IPS-20b (cell line): ENCODE measurements around the gene MSX2.
"Not testable (repeated sequence)": the region's sequence is repeated elsewhere in the genome, so short reads cannot be mapped to it uniquely, and the experiment has no call there.

Source experiments
- H3K27ac ChIP-seq: one replicate; pipeline ENCODE4 v1.5.1; 2013; ENCODE audit warnings: low read length
- H3K27me3 ChIP-seq: 2 replicates; pipeline ENCODE4 v1.6.1; 2013; ENCODE audit warnings: mild to moderate bottlenecking, low read length, inconsistent platforms; ENCODE audit not compliant: insufficient read depth
- H3K36me3 ChIP-seq: 2 replicates; pipeline ENCODE4 v1.6.1; 2013; ENCODE audit warnings: low read depth, mild to moderate bottlenecking, inconsistent platforms, low read length, moderate library complexity; ENCODE audit not compliant: insufficient read depth
- H3K4me1 ChIP-seq: 2 replicates; pipeline ENCODE4 v1.6.1; 2013; ENCODE audit warnings: mild to moderate bottlenecking, control low read depth, inconsistent platforms, low read length, moderate library complexity; ENCODE audit not compliant: insufficient read depth
- H3K4me3 ChIP-seq: 2 replicates; pipeline ENCODE4 v1.5.1; 2013; ENCODE audit warnings: mild to moderate bottlenecking, low read length, inconsistent platforms
- H3K9ac ChIP-seq: 2 replicates; pipeline ENCODE4 v1.6.1; 2013; ENCODE audit warnings: low read depth, mild to moderate bottlenecking, inconsistent platforms, low read length, moderate library complexity
- H3K9me3 ChIP-seq: 2 replicates; pipeline ENCODE4 v1.6.1; 2013; ENCODE audit warnings: mild to moderate bottlenecking, low read depth, low read length, inconsistent platforms; ENCODE audit not compliant: insufficient read depth

The MSX2 gene

DNA sequence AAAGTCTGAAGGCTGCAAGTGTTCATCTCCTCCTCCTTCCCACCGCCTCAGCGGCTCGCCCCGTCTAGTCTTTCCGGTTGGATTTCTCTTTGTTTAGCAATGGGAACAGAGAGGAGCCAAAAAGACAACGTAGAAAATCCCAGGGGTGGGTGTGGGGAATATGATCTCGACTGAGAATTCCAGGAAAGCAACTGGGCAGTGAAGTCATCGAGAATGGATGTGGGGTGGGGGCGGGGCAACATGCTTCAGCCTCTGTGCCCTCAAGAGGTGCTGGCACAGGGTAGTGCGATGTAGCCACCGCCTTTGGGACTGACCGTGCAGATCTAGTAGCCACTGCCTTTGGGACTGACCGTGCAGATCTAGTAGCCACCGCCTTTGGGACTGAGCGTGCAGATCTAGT lies 12.9 kb downstream of the MSX2 start:
- no peak overlapping the region for H3K9ac ChIP-seq
- no peaks in the 10 kb centered on the region for H3K9me3 ChIP-seq
- H3K27me3 ChIP-seq: peaks cover 67% of the 10 kb centered on the region
- no peak overlapping the region for H3K27ac ChIP-seq
- H3K36me3 ChIP-seq: no peaks in the 10 kb centered on the region
- H3K4me1 ChIP-seq: peaks cover 14% of the 10 kb centered on the region; the same call in 1 of the 2 replicates
- no peak overlapping the region for H3K4me3 ChIP-seq

- Histone ChIP-seq H3K9ac (no peak overlapping the region), H3K4me1 (0 out of 2 replicates have a peak, but pooled peaks cover 2% of the 10 kb centered on the region), H3K36me3 (no peaks in the 10 kb centered on the region), H3K27ac (no peak overlapping the region), H3K4me3 (no peak overlapping the region), H3K27me3 (peaks cover 49% of the 10 kb centered on the region), H3K9me3 (no peaks in the 10 kb centered on the region)
These were observed 17.0 kb downstream of the MSX2 start for GRCh38 chr5:174741352-174741751.

- no peak overlapping the region for H3K4me3 ChIP-seq
- no peaks in the 10 kb centered on the region for H3K9me3 ChIP-seq
- H3K4me1 ChIP-seq: no peaks in the 10 kb centered on the region
- H3K36me3 ChIP-seq: no peaks in the 10 kb centered on the region
- H3K27ac ChIP-seq: no peak overlapping the region
- peaks cover 55% of the 10 kb centered on the region for H3K27me3 ChIP-seq
- H3K9ac ChIP-seq: no peak overlapping the region
These were observed 20.5 kb downstream of the MSX2 start for GRCh38 chr5:174744896-174745295.

- Histone ChIP-seq H3K36me3 (no peaks in the 10 kb centered on the region), H3K27me3 (peaks cover 62% of the 10 kb centered on the region), H3K4me1 (no peaks in the 10 kb centered on the region), H3K9ac (no peak overlapping the region), H3K9me3 (no peaks in the 10 kb centered on the region), H3K27ac (no peak overlapping the region), H3K4me3 (no peak overlapping the region)
These were observed 21.3 kb downstream of the MSX2 start for GRCh38 chr5:174745590-174746103.

GRCh38 chr5:174750711-174751110 lies 26.3 kb downstream of the MSX2 start:
- Histone ChIP-seq H3K9ac (no peak overlapping the region), H3K4me1 (no peaks in the 10 kb centered on the region), H3K27me3 (peaks cover 80% of the 10 kb centered on the region), H3K4me3 (peak overlapping the region; percentile 79), H3K36me3 (no peaks in the 10 kb centered on the region), H3K9me3 (no peaks in the 10 kb centered on the region), H3K27ac (no peak overlapping the region)

GRCh38 chr5:174751154-174752000 lies 27.0 kb downstream of the MSX2 start:
- Histone ChIP-seq H3K9ac (peak overlapping the region; percentile 53), H3K36me3 (no peaks in the 10 kb centered on the region), H3K27ac (no peak overlapping the region), H3K4me1 (no peaks in the 10 kb centered on the region), H3K4me3 (peak overlapping the region; percentile 79), H3K9me3 (no peaks in the 10 kb centered on the region), H3K27me3 (peaks cover 73% of the 10 kb centered on the region)

DNA sequence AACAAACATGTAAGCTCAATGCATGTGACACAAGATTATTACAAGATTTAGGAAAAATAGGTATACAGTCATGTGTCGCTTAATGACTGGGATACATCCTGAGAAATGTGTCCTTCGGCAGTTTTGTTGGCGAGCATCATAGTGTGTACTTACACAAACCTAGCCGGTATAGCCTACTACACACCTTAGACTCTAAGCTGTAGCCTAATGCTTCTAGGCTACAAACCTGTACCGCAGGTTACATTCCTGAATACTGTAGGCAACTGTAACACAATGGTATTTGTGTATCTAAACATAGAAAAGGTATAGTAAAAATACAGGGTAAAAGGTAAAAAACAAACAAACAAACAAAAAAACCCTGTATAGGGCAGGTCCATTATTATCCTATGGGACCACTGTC lies 27.7 kb downstream of the MSX2 start:
- Histone ChIP-seq H3K4me3 (peak overlapping the region; percentile 79), H3K27me3 (peaks cover 65% of the 10 kb centered on the region), H3K9me3 (no peaks in the 10 kb centered on the region), H3K4me1 (no peaks in the 10 kb centered on the region), H3K36me3 (no peaks in the 10 kb centered on the region), H3K9ac (no peak overlapping the region), H3K27ac (no peak overlapping the region)

DNA sequence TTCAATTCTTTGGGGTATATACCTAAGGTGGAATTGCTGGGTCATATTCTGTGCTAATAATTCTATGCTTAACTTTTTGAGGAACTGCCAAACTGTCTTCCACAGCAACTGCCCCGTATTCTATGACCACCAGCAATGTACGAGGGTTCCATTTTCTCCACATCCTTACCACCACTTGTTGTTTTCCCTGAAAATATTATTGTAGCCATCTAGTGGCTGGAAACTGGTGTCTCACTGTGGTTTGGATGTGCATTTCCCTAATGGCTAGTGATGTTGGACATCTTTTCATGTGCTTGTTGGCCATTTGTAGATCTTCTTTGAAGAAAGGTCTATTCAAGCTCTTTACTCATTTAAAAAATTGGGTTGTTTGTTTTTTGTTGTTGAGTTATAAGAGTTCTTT lies 30.7 kb downstream of the MSX2 start:
- Histone ChIP-seq H3K27me3 (peaks cover 38% of the 10 kb centered on the region), H3K4me1 (no peaks in the 10 kb centered on the region), H3K9ac (no peak overlapping the region), H3K36me3 (no peaks in the 10 kb centered on the region), H3K9me3 (no peaks in the 10 kb centered on the region), H3K27ac (no peak overlapping the region), H3K4me3 (no peak overlapping the region)

DNA sequence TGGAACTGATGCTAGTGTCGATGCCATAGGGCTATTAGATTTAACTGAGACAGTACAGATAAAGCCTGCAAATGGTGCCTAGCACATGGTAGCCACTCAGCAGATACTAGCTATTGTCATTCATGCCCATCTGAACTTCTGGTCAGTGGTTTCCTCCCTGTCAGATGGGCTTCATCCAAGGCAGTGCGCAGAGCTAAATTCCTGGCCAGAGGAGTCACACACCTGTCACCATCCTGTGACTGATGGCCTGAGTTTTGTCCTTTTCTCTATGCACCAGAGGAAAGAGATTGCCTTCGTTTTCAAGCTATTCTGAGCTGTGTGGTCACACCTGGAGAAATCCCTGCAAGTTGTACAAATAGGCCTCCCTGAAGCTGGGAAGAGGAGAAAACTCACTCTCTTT lies 34.7 kb downstream of the MSX2 start:
- H3K9ac ChIP-seq: no peak overlapping the region
- no peaks in the 10 kb centered on the region for H3K27me3 ChIP-seq
- no peaks in the 10 kb centered on the region for H3K36me3 ChIP-seq
- H3K4me3 ChIP-seq: no peak overlapping the region
- H3K9me3 ChIP-seq: no peaks in the 10 kb centered on the region
- H3K27ac ChIP-seq: no peak overlapping the region
- no peaks in the 10 kb centered on the region for H3K4me1 ChIP-seq

GRCh38 chr5:174760721-174761120 lies 36.3 kb downstream of the MSX2 start:
- no peak overlapping the region for H3K27ac ChIP-seq
- no peaks in the 10 kb centered on the region for H3K4me1 ChIP-seq
- H3K4me3 ChIP-seq: no peak overlapping the region
- H3K36me3 ChIP-seq: no peaks in the 10 kb centered on the region
- no peaks in the 10 kb centered on the region for H3K9me3 ChIP-seq
- H3K9ac ChIP-seq: no peak overlapping the region
- H3K27me3 ChIP-seq: no peaks in the 10 kb centered on the region

- H3K4me1 ChIP-seq, H3K9ac ChIP-seq, H3K4me3 ChIP-seq, H3K9me3 ChIP-seq, H3K27ac ChIP-seq, H3K27me3 ChIP-seq, H3K36me3 ChIP-seq: not testable (repeated sequence)
These were observed 37.0 kb downstream of the MSX2 start for GRCh38 chr5:174761341-174761740.

- Histone ChIP-seq H3K9me3 (no peaks in the 10 kb centered on the region), H3K4me3 (no peak overlapping the region), H3K4me1 (no peaks in the 10 kb centered on the region), H3K36me3 (no peaks in the 10 kb centered on the region), H3K27ac (no peak overlapping the region), H3K9ac (no peak overlapping the region), H3K27me3 (no peaks in the 10 kb centered on the region)
These were observed 39.9 kb downstream of the MSX2 start for GRCh38 chr5:174764309-174764708.
